Measurements from ENCODE around the gene STRA8. TPM values are rescaled to one million over a fixed set of nuclear protein-coding genes. Genes with fewer than 3 reads are reported as not detected.

STRA8 gene
- total RNA-seq, 1 donor from 2014 or later = not detected

DNA sequence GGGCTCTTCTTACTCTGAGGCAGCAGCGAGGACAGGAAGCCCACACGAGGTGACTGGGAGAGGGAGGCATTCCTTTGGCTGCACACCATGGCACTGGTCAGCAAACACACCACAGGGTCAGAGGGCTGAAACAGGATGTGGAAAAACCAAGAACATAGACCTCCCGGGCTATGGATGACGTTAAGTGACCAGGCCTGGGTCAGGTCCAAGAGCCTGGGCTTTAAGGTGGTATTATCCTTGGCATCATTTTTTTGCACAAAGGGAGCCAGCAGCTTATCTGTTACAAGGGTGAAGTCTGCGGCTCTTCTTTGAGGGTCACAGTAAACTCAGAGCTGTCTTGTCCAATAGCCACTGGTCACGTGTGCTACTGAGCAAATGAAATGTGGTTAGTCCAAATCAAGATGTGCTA lies 29.3 kb upstream of the STRA8 start:
- DNase-seq (ENCODE audit: low read depth) = no peak
- TF ChIP-seq, protein P1, sequence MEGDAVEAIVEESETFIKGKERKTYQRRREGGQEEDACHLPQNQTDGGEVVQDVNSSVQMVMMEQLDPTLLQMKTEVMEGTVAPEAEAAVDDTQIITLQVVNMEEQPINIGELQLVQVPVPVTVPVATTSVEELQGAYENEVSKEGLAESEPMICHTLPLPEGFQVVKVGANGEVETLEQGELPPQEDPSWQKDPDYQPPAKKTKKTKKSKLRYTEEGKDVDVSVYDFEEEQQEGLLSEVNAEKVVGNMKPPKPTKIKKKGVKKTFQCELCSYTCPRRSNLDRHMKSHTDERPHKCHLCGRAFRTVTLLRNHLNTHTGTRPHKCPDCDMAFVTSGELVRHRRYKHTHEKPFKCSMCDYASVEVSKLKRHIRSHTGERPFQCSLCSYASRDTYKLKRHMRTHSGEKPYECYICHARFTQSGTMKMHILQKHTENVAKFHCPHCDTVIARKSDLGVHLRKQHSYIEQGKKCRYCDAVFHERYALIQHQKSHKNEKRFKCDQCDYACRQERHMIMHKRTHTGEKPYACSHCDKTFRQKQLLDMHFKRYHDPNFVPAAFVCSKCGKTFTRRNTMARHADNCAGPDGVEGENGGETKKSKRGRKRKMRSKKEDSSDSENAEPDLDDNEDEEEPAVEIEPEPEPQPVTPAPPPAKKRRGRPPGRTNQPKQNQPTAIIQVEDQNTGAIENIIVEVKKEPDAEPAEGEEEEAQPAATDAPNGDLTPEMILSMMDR (conservative IDR thresholded peaks at IDR 0.05; ENCODE audit: low read depth, low read length) = no peak
- H3K4me3 ChIP-seq (ENCODE audit: low read depth, low read length) = peak overlapping the region; percentile 61

- no peak for DNase-seq (ENCODE audit: low read depth)
- peak overlapping the region; percentile 35 for H3K4me3 ChIP-seq (ENCODE audit: low read depth, low read length)
- TF ChIP-seq, protein P1 (conservative IDR thresholded peaks at IDR 0.05; ENCODE audit: low read depth, low read length) = no peak
These were observed 28.8 kb upstream of the STRA8 start for GRCh38 chr7:135204876-135205275.

DNA sequence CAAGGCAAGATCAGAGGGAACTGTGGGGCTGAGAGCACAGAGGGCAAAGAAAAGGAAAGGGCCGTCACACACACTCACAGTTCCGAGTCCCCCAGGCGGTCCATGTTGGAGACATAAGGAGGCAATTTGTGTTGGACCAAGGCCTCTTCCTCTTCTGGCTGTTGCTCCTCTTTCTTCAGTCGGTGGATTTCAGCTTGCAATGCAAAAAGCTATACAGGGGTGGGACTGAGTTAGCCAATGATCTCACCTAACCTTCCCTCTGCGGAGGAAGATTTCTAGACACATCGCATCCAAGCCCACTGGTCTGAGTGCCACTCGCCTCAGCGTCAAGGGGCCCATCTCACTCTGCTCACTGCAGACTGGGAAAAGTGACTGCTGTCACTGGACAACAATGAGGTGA lies 27.8 kb upstream of the STRA8 start:
- H3K4me3 ChIP-seq (ENCODE audit: low read depth, low read length) = peak overlapping the region; percentile 35
- TF ChIP-seq, protein P1 (conservative IDR thresholded peaks at IDR 0.05; ENCODE audit: low read depth, low read length) = no peak
- DNase-seq (ENCODE audit: low read depth) = no peak

DNA sequence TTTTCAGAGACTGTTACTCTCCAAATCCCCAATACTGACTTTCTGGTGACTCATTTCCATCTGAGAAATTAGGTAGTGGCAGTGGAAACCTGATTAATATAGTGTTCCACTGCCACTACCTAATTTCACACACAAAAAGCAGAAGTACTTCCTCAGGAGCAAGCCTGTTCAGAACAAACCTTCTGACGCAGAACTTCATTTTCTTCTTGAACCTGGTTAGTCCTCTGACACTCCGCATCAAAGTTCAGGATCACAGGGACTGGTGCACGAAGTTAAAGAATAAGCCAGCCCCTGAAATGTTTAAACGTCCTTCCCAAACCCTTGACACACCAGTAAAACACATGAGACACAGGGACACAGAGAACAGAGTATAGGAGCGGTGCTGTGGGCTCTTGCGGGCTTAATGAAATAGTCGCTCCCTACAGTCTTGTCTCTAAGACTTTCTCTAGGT lies 26.7 kb upstream of the STRA8 start:
- TF ChIP-seq, protein P1 (conservative IDR thresholded peaks at IDR 0.05; ENCODE audit: low read depth, low read length) = no peak
- H3K4me3 ChIP-seq (ENCODE audit: low read depth, low read length) = peak overlapping the region; percentile 92
- no peak for DNase-seq (ENCODE audit: low read depth)

- DNase-seq (ENCODE audit: low read depth) = no peak
- H3K4me3 ChIP-seq (ENCODE audit: low read depth, low read length) = peak overlapping the region; percentile 92
- TF ChIP-seq, protein P1 (conservative IDR thresholded peaks at IDR 0.05; ENCODE audit: low read depth, low read length) = no peak
These were observed 26.1 kb upstream of the STRA8 start for GRCh38 chr7:135207406-135208101.

GRCh38 chr7:135208102-135208793 lies 25.4 kb upstream of the STRA8 start:
- TF ChIP-seq, protein P1 (conservative IDR thresholded peaks at IDR 0.05; ENCODE audit: low read depth, low read length) = no peak
- peak overlapping the region; percentile 92 for H3K4me3 ChIP-seq (ENCODE audit: low read depth, low read length)
- peak; percentile 74 for DNase-seq (ENCODE audit: low read depth)
